ENCODE data around the gene PDIA4.
A peak's percentile ranks its signal among the peaks of the same experiment; 100 is the strongest.
"Not testable (repeated sequence)": the region's sequence is repeated elsewhere in the genome, so short reads cannot be mapped to it uniquely, and the experiment has no call there.

The PDIA4 gene

DNA sequence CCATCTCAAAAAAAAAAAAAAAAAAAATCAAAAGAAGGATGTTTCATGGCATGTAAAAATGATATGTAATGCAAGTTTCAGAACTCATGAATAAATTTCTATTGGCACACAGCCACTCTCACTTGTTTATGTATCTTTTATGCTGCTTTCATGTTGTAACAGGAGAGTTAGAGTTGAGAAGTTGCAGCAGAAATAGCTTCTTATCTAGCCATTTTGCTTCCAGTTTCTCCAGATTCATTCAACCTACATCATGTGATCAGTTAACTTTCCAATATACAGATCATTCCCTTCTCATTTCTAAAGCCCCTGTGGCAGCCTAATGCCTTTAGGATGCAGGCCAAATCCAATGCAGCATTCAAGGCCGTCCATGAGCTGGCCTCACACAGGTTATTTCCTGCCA is 31.9 kb upstream of the PDIA4 start:
- no peak overlapping the region for H2AFZ ChIP-seq (ENCODE audit: low read depth, low read length)
- no peaks in the 10 kb centered on the region for H3K4me1 ChIP-seq (ENCODE audit: insufficient read depth, low read length)
- H3K36me3 ChIP-seq (ENCODE audit: insufficient read depth, low read length), result no peaks in the 10 kb centered on the region

DNA sequence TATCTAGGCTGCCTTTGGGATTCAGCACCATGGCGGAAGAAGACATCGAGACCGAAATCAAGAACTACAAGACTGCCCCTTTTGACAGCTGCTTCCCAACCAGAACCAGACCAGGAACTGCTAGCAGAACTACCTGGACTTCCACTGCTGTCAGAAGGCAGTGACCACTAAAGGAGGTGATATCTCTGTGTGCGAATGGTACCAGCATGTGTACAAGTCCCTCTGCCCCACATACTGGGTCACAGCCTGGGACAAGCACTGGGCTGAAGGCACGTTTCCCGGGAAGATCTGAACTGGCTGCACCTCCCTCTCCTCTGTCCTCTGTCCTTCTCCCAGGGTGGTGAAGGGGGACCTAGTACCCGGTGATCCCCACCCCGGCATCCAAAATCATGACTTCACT is 25.6 kb upstream of the PDIA4 start:
- Histone ChIP-seq H3K27me3 (ENCODE audit: insufficient read depth, low read length) (no peaks in the 10 kb centered on the region), H3K4me3 (ENCODE audit: low read length) (no peak overlapping the region), H3K9me3 (ENCODE audit: low read length) (peaks cover 2% of the 10 kb centered on the region), H3K36me3 (ENCODE audit: insufficient read depth, low read length) (no peaks in the 10 kb centered on the region), H2AFZ (ENCODE audit: low read depth, low read length) (no peak overlapping the region), H3K4me1 (ENCODE audit: insufficient read depth, low read length) (no peaks in the 10 kb centered on the region)

More for the DNA sequence above, 31.9 kb upstream of the PDIA4 start:
- Histone ChIP-seq H3K9me3 (ENCODE audit: low read length) (no peaks in the 10 kb centered on the region), H3K27me3 (ENCODE audit: insufficient read depth, low read length) (no peaks in the 10 kb centered on the region), H3K4me3 (ENCODE audit: low read length) (no peak overlapping the region)

DNA sequence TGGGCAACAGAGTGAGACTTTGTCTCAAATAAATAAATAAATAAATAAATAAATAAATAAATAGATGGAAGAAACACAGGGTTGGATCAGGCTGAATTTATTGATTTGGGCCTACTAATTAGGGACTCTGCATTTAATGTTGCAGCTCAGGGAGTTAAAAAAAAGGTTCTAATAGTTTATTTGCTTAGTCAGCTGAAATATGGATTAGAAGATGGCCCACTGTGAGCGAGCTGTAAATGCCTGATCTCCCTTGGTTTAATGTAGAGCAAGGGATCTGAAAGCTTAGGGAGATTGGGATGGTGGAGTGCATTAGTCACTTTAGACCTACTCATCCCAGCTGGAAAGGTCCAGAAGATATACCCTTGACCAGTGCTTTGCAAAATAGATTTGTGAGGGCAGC is 25.1 kb upstream of the PDIA4 start:
- no peaks in the 10 kb centered on the region for H3K36me3 ChIP-seq (ENCODE audit: insufficient read depth, low read length)
- H3K4me3 ChIP-seq (ENCODE audit: low read length), result no peak overlapping the region
- no peak overlapping the region for H2AFZ ChIP-seq (ENCODE audit: low read depth, low read length)
- H3K9me3 ChIP-seq (ENCODE audit: low read length), result peaks cover 2% of the 10 kb centered on the region
- no peaks in the 10 kb centered on the region for H3K27me3 ChIP-seq (ENCODE audit: insufficient read depth, low read length)
- H3K4me1 ChIP-seq (ENCODE audit: insufficient read depth, low read length), result no peaks in the 10 kb centered on the region

DNA sequence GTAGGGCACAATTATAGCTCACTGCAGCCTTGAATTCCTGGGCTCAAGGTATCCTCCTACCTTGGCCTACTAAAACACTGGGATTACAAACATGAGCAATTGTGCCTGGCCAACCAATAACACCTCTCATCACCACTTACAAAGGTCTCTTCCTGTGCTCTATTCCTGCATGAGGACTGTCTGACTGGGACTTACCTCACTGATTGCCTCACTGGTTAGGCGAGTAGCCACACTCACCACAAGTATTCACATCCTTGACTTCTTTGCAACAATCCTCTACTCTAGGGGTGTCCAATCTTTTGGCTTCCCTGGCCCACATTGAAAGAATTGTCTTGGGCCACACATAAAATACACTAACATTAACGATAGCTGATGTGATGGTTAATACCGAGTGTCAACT is 22.6 kb upstream of the PDIA4 start:
- no peaks in the 10 kb centered on the region for H3K27me3 ChIP-seq (ENCODE audit: insufficient read depth, low read length)
- H3K4me1 ChIP-seq (ENCODE audit: insufficient read depth, low read length), result no peaks in the 10 kb centered on the region
- H2AFZ ChIP-seq (ENCODE audit: low read depth, low read length), result no peak overlapping the region
- H3K4me3 ChIP-seq (ENCODE audit: low read length), result no peak overlapping the region
- H3K36me3 ChIP-seq (ENCODE audit: insufficient read depth, low read length), result no peaks in the 10 kb centered on the region
- peaks cover 2% of the 10 kb centered on the region for H3K9me3 ChIP-seq (ENCODE audit: low read length)

DNA sequence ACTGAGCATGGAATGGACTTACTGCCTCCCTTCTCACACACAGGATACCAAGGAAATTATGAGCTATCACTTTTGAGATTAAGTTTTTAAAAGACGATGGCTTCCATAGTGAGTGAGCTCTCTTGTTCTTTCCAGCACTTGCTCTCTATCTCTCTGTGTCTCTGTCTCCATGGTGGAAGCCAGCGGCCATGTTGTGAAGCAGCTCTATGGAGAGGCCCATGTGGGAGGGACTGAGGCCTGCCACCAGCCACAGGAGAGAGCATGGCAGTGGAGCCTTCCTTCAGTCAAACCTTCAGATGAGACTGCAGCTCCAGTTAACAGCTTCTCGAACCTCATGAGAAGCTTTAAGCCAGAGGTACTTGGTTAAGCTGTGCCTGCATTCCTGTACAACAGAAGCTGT is 20.5 kb upstream of the PDIA4 start:
- H3K4me3 ChIP-seq (ENCODE audit: low read length), result no peak overlapping the region
- no peaks in the 10 kb centered on the region for H3K36me3 ChIP-seq (ENCODE audit: insufficient read depth, low read length)
- H2AFZ ChIP-seq (ENCODE audit: low read depth, low read length), result no peak overlapping the region
- no peaks in the 10 kb centered on the region for H3K4me1 ChIP-seq (ENCODE audit: insufficient read depth, low read length)
- H3K9me3 ChIP-seq (ENCODE audit: low read length), result no peaks in the 10 kb centered on the region
- H3K27me3 ChIP-seq (ENCODE audit: insufficient read depth, low read length), result no peaks in the 10 kb centered on the region

DNA sequence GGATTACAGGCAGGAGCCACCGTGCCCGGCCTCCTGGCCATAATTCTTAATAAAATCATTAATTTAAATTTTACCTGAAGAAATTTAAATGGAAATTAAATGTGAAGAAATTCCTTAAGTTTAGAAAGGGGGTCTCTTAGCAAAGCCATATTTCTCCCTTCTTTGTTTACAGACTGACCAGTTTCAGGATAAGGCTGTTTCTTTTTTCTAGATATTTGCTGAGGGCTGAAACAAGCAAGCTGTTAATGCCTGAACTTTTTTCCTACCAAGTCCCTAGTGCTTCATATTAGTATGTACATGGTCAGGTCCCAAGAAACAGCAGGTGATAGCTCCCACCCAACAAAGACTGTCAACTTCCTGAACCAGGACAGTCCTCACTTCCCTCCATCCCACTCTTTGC is 18.1 kb upstream of the PDIA4 start:
- H3K9me3 ChIP-seq (ENCODE audit: low read length), result no peaks in the 10 kb centered on the region
- H3K27me3 ChIP-seq (ENCODE audit: insufficient read depth, low read length), result no peaks in the 10 kb centered on the region
- H3K4me1 ChIP-seq (ENCODE audit: insufficient read depth, low read length), result no peaks in the 10 kb centered on the region
- no peaks in the 10 kb centered on the region for H3K36me3 ChIP-seq (ENCODE audit: insufficient read depth, low read length)
- no peak overlapping the region for H2AFZ ChIP-seq (ENCODE audit: low read depth, low read length)
- no peak overlapping the region for H3K4me3 ChIP-seq (ENCODE audit: low read length)

DNA sequence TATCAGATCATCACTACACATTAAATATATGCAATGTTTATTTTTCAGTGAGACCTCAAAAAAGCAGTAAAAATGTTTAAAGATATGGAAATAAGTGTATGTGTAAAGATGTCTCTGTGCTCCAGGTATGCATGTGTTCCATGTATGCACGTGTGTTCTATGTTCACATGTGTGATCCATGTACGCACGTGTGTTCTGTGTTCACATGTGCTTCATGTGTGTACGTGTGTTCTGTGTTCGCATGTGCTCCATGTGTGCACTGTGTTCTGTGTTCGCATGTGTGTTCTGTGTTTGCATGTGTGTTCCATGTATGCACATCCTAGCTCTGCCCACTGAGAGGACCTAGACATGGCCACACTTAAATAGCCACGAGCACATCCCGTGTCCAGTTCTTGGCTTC is 15.6 kb upstream of the PDIA4 start:
- Histone ChIP-seq H3K4me1 (ENCODE audit: insufficient read depth, low read length) (no peaks in the 10 kb centered on the region), H3K27me3 (ENCODE audit: insufficient read depth, low read length) (no peaks in the 10 kb centered on the region), H3K36me3 (ENCODE audit: insufficient read depth, low read length) (no peaks in the 10 kb centered on the region), H3K9me3 (ENCODE audit: low read length) (no peaks in the 10 kb centered on the region), H3K4me3 (ENCODE audit: low read length) (no peak overlapping the region), H2AFZ (ENCODE audit: low read depth, low read length) (no peak overlapping the region)

DNA sequence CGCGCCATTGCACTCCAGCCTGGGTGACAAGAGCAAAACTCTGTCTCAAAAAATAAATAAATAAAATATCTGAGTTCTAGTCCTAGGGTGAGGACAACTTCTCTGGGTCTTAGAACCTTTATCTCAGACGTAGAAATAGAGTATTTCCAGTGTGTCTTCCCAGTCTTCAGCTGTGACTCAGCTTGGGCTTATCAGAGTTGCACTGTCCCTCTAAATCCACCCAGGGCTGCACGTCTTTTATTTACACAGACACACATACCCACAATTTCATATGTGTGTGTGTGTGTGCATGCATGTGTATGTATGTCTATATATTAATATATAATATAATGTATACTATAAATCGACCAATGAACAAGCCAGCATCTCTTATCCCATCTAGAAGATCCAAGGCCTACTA is 13.0 kb upstream of the PDIA4 start:
- Histone ChIP-seq H2AFZ (ENCODE audit: low read depth, low read length) (no peak overlapping the region), H3K4me3 (ENCODE audit: low read length) (no peak overlapping the region), H3K27me3 (ENCODE audit: insufficient read depth, low read length) (no peaks in the 10 kb centered on the region), H3K36me3 (ENCODE audit: insufficient read depth, low read length) (no peaks in the 10 kb centered on the region), H3K4me1 (ENCODE audit: insufficient read depth, low read length) (no peaks in the 10 kb centered on the region), H3K9me3 (ENCODE audit: low read length) (peaks cover 2% of the 10 kb centered on the region)

DNA sequence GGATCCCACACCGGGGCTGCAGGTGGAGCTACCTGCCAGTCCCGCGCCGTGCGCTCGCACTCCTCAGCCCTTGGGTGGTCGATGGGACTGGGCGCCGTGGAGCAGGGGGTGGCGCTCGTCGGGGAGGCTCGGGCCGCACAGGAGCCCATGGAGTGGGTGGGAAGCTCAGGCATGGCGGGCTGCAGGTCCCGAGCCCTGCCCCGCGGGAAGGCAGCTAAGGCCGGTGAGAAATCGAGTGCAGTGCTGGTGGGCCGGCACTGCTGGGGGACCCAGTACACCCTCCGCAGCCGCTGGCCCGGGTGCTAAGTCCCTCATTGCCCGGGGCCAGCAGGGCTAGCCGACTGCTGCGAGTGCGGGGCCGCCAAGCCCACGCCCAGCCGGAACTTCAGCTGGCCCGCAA is 10.3 kb upstream of the PDIA4 start:
- H3K4me3 ChIP-seq (ENCODE audit: low read length); H3K36me3 ChIP-seq (ENCODE audit: insufficient read depth, low read length); H3K27me3 ChIP-seq (ENCODE audit: insufficient read depth, low read length); H2AFZ ChIP-seq (ENCODE audit: low read depth, low read length); H3K4me1 ChIP-seq (ENCODE audit: insufficient read depth, low read length); H3K9me3 ChIP-seq (ENCODE audit: low read length): not testable (repeated sequence)

DNA sequence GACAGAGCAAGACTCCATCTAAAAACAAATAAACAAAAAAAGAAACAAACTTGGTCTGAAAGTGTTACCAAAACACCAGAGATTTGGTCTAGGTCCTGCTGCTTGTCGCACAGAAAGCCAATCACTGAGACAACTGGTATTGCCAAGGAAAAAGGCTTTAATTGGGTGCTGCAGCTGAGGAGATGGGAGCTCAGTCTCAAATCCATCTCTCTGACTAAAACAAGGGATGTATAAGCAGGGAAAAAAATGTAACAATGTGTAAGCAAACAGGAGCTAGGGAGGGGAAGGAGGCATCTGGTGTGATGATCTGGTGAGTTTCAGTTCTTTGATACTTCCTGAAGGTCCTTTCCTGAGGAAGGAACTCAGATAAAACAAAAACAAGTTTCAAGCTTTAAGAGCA is 8.4 kb upstream of the PDIA4 start:
- Histone ChIP-seq H3K9me3 (ENCODE audit: low read length) (peaks cover 2% of the 10 kb centered on the region), H2AFZ (ENCODE audit: low read depth, low read length) (no peak overlapping the region)

DNA sequence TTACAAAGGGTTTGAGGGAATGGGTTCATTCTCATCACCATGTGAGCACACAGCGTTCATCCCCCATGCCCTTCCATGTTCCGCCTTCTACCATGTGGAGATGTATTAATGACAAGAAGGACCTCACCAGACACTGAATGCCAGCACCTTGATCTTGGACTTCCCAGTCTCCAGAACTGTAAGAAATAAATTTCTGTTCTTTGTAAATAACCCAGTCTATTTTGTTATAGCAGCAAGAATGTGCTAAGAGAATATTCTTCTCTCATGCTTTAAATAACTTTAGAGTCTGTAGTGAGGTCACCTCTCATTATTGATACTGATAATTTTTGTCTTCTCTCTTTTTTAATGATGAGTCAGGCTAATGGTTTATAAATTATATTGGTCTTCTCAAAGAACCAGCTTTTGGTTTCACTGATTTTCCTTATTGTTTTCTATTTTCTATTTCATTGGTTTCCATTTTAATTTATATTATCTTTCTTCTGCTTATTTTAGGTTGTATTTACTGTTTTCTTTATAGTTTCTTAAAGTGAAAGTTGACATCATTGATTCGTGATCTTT is 3.1 kb upstream of the PDIA4 start:
- H3K4me3 ChIP-seq (ENCODE audit: low read length), result no peak overlapping the region
- no peak overlapping the region for H2AFZ ChIP-seq (ENCODE audit: low read depth, low read length)
- H3K9me3 ChIP-seq (ENCODE audit: low read length), result no peaks in the 10 kb centered on the region
- H3K36me3 ChIP-seq (ENCODE audit: insufficient read depth, low read length), result no peaks in the 10 kb centered on the region
- H3K27me3 ChIP-seq (ENCODE audit: insufficient read depth, low read length), result no peaks in the 10 kb centered on the region
- H3K4me1 ChIP-seq (ENCODE audit: insufficient read depth, low read length), result peaks cover 12% of the 10 kb centered on the region

More for the DNA sequence above, 8.4 kb upstream of the PDIA4 start:
- no peak overlapping the region for H3K4me3 ChIP-seq (ENCODE audit: low read length)
- no peaks in the 10 kb centered on the region for H3K36me3 ChIP-seq (ENCODE audit: insufficient read depth, low read length)
- H3K27me3 ChIP-seq (ENCODE audit: insufficient read depth, low read length), result no peaks in the 10 kb centered on the region
- H3K4me1 ChIP-seq (ENCODE audit: insufficient read depth, low read length), result no peaks in the 10 kb centered on the region

DNA sequence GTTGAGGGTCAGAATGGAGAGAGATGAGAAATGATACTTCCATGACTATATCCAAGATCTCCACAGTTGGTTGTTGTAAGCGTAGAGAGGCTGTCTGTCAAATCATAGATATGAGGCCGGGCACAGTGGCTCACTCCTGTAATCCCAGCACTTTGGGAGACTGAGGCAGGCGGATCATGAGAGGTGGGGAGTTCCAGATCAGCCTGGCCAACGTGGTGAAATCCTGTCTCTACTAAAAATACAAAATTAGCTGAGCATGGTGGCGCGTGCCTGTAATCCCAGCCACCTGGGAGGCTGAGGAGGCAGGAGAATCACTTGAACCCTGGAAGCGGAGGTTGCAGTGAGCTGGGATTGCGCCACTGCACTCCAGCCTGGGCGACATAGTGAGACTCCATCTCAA is 2.1 kb upstream of the PDIA4 start:
- not testable (repeated sequence) for H2AFZ ChIP-seq (ENCODE audit: low read depth, low read length); H3K4me3 ChIP-seq (ENCODE audit: low read length); H3K27me3 ChIP-seq (ENCODE audit: insufficient read depth, low read length); H3K36me3 ChIP-seq (ENCODE audit: insufficient read depth, low read length); H3K9me3 ChIP-seq (ENCODE audit: low read length)
- H3K4me1 ChIP-seq (ENCODE audit: insufficient read depth, low read length), result peaks cover 12% of the 10 kb centered on the region

DNA sequence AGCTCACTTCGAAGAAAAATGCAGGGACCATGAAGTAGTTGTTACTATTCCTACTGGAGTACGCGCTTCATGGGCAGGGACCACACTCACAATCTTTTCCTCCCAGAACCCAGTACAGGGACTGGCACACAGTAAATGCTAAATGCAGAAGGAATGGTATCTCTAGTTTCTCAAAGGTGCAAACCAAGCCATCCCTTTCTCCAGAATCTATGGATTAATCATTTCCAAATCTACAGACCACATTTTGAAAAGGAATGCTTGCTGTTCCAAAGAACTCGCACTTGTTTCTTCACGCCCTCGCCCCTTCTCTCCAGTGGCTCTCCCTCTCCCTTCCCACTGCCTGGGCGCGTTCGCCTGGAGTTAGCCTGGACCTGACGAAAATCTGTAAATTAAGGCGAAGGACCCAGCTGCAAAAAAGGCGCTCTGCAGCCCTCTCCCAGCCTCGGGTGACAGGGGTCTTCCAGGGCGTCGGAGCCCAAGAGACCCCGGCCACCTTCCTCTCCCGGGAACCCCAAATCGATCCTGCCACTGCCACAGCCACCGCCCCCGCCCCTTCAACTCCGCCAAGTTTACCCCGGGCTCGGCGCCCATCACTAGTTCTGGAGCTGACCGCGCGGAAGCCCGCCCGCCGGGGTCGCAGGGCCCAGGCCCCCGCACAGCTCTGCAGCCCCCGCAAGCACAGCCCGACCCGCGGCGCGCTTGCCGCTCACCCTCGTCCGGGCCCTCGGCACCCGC is 527 bp downstream of the PDIA4 start:
- peak overlapping the region; percentile 92 for H3K4me3 ChIP-seq (ENCODE audit: low read length)
- peaks cover 16% of the 10 kb centered on the region for H3K36me3 ChIP-seq (ENCODE audit: insufficient read depth, low read length)
- peak overlapping the region; percentile 51 for H2AFZ ChIP-seq (ENCODE audit: low read depth, low read length)
- H3K4me1 ChIP-seq (ENCODE audit: insufficient read depth, low read length), result peaks cover 12% of the 10 kb centered on the region
- no peaks in the 10 kb centered on the region for H3K9me3 ChIP-seq (ENCODE audit: low read length)
- no peaks in the 10 kb centered on the region for H3K27me3 ChIP-seq (ENCODE audit: insufficient read depth, low read length)

DNA sequence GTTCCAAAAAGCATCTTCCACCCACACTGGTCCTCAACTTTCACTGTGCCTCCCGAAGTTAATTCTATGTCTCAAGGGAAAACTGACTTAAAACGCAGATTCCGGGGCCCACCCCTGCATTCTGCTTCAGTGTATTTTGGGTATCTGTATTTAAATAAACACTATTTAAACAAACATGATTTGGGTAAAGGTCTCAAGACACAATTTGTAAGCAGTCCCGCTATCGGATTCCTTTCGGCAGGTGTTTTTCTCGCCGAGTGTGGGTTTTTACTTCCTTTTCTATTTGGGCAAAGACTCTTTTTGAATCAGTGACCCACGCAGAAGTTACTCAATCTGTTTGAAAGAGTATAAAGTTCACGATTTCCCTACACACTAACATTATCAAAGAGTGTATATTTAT is 1.2 kb downstream of the PDIA4 start:
- H3K4me3 ChIP-seq (ENCODE audit: low read length), result peak overlapping the region; percentile 92
- no peak overlapping the region for H2AFZ ChIP-seq (ENCODE audit: low read depth, low read length)
- H3K9me3 ChIP-seq (ENCODE audit: low read length), result no peaks in the 10 kb centered on the region
- peaks cover 16% of the 10 kb centered on the region for H3K36me3 ChIP-seq (ENCODE audit: insufficient read depth, low read length)
- H3K27me3 ChIP-seq (ENCODE audit: insufficient read depth, low read length), result no peaks in the 10 kb centered on the region
- H3K4me1 ChIP-seq (ENCODE audit: insufficient read depth, low read length), result peaks cover 12% of the 10 kb centered on the region
